CD4-positive, alpha-beta T cell (primary cell): ENCODE measurements around the gene ABCA10. TPM values are rescaled to one million over a fixed set of nuclear protein-coding genes. Genes with fewer than 3 reads are reported as not detected.

Experiments used
- ATAC-seq: fragments of 200-7000 bp; cut with Tn5 transposase; one replicate; pipeline ENCODE4 v1.10.0; 2022; ENCODE audit warnings: mild to moderate bottlenecking; ENCODE audit not compliant: poor library complexity
- CTCF ChIA-PET: fragments of 350-600 bp; sonication (Branson Sonifier 250); formaldehyde crosslinking; loops from one replicate; lab custom pipeline; 2021; ENCODE audit warnings: antibody characterized with exemption, inconsistent platforms; lab: Charles Lee
- POLR2A ChIA-PET: fragments of 350-600 bp; sonication (Branson Sonifier 250); formaldehyde crosslinking; loops from one replicate; lab custom pipeline; 2021; ENCODE audit warnings: antibody characterized with exemption, inconsistent platforms; lab: Charles Lee
- DNase-seq, 14 experiments: peaks; one replicate each; pipeline ENCODE4 v3.0.0-alpha.2; 2013 to 2020; ENCODE audit warnings: mixed read lengths in 2 of 14
- H3K27ac ChIP-seq, 2 donors: one replicate each; pipeline versions ENCODE4 v1.5.1 to v1.7.0; 2013; ENCODE audit warnings: low read length in 2 of 2, low read depth in 1 of 2, mild to moderate bottlenecking in 1 of 2
- H3K27me3 ChIP-seq, 2 experiments: 1 replicate in 1 of 2; 2 replicates in 1 of 2; pipeline versions ENCODE4 v1.6.1 to v1.7.0; 2013; ENCODE audit warnings: low read length in 2 of 2, control low read depth in 1 of 2, mild to moderate bottlenecking in 1 of 2, moderate library complexity in 1 of 2; ENCODE audit not compliant: insufficient read depth in 2 of 2, control insufficient read depth in 1 of 2
- H3K36me3 ChIP-seq: one replicate; pipeline ENCODE4 v1.6.1; 2013; ENCODE audit warnings: low read length, control low read depth; ENCODE audit not compliant: insufficient read depth
- H3K4me1 ChIP-seq: one replicate; pipeline ENCODE4 v1.6.1; 2013; ENCODE audit warnings: low read length, control low read depth; ENCODE audit not compliant: insufficient read depth
- H3K4me3 ChIP-seq: one replicate; pipeline ENCODE4 v1.5.1; 2013; ENCODE audit warnings: mild to moderate bottlenecking, low read length, moderate library complexity
- H3K9me3 ChIP-seq, 2 experiments: 1 replicate in 1 of 2; 2 replicates in 1 of 2; pipeline versions ENCODE4 v1.6.1 to v1.7.0; 2013; ENCODE audit warnings: low read length in 2 of 2, mild to moderate bottlenecking in 2 of 2, control low read depth in 1 of 2, moderate library complexity in 1 of 2; ENCODE audit not compliant: control insufficient read depth in 1 of 2, insufficient read depth in 1 of 2
- H3K27ac Mint-ChIP-seq: one replicate; pipeline ENCODE4 v1.8.0; 2020; ENCODE audit warnings: mixed read lengths
- H3K27me3 Mint-ChIP-seq: one replicate; pipeline ENCODE4 v1.8.0; 2021; ENCODE audit warnings: mixed read lengths
- H3K36me3 Mint-ChIP-seq: one replicate; pipeline ENCODE4 v1.8.0; 2021; ENCODE audit warnings: low read depth, mixed read lengths
- H3K4me1 Mint-ChIP-seq: one replicate; pipeline ENCODE4 v1.8.0; 2021; ENCODE audit warnings: low read depth, mixed read lengths
- H3K4me3 Mint-ChIP-seq: one replicate; pipeline ENCODE4 v1.8.0; 2020; ENCODE audit warnings: mild to moderate bottlenecking, mixed read lengths
- H3K9me3 Mint-ChIP-seq: one replicate; pipeline ENCODE4 v1.8.0; 2020; ENCODE audit warnings: mixed read lengths
- intact Hi-C, 2 experiments: fragments of 100-400 bp; cut with DNase I in 1 of 2; cut with micrococcal nuclease in 1 of 2; formaldehyde crosslinking; loops; one replicate each; pipeline versions ENCODE4 v1.15.1 to v1.9.0; 2023 to 2025; cut with DNase I, micrococcal nuclease
- total RNA-seq, 174 experiments: library from RNA in 2 of 174; stranded (reverse) in 2 of 174; gene quantifications; one replicate each; pipeline ENCODE4 v1.2.3 and lab custom pipeline; 2021 to 2026
- TF ChIP-seq, protein P1 (sequence below): fragments of 200-600 bp; IDR thresholded peaks from one replicate; pipeline ENCODE4 v1.8.0; 2022; ENCODE audit warnings: antibody characterized with exemption, mild to moderate bottlenecking

Gene ABCA10
- total RNA-seq, 2 experiments from 2014 or later = 0.77 to 1.5 TPM

GRCh38 chr17:69223809-69224208, 4.8 kb downstream of the ABCA10 start:
- H3K27ac ChIP-seq = no peak overlapping the region
- Mint-ChIP-seq H3K9me3 (no peaks in the 10 kb centered on the region), H3K27ac (no peak overlapping the region), H3K27me3 (no peaks in the 10 kb centered on the region), H3K4me1 (peaks cover 8% of the 10 kb centered on the region), H3K4me3 (no peak overlapping the region), H3K36me3 (peaks cover 7% of the 10 kb centered on the region)
- no peak for DNase-seq
- no peaks in the 10 kb centered on the region for H3K27me3 ChIP-seq
- intact Hi-C loops = no loop called here
- no peaks in the 10 kb centered on the region for H3K36me3 ChIP-seq
- no peak for ATAC-seq
- no peak overlapping the region for H3K4me3 ChIP-seq
- no peaks in the 10 kb centered on the region for H3K9me3 ChIP-seq
- ChIA-PET CTCF (no interaction called here), POLR2A (no interaction called here)
- H3K4me1 ChIP-seq = no peaks in the 10 kb centered on the region
- TF ChIP-seq, protein P1, sequence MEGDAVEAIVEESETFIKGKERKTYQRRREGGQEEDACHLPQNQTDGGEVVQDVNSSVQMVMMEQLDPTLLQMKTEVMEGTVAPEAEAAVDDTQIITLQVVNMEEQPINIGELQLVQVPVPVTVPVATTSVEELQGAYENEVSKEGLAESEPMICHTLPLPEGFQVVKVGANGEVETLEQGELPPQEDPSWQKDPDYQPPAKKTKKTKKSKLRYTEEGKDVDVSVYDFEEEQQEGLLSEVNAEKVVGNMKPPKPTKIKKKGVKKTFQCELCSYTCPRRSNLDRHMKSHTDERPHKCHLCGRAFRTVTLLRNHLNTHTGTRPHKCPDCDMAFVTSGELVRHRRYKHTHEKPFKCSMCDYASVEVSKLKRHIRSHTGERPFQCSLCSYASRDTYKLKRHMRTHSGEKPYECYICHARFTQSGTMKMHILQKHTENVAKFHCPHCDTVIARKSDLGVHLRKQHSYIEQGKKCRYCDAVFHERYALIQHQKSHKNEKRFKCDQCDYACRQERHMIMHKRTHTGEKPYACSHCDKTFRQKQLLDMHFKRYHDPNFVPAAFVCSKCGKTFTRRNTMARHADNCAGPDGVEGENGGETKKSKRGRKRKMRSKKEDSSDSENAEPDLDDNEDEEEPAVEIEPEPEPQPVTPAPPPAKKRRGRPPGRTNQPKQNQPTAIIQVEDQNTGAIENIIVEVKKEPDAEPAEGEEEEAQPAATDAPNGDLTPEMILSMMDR = no peak

- intact Hi-C loops = no loop called here
- TF ChIP-seq, protein P1 = no peak
- no peak overlapping the region for H3K27ac ChIP-seq
- H3K4me1 Mint-ChIP-seq = peaks cover 8% of the 10 kb centered on the region
- ChIA-PET CTCF (no interaction called here), POLR2A (no interaction called here)
- H3K4me1 ChIP-seq = no peaks in the 10 kb centered on the region
- no peaks in the 10 kb centered on the region for H3K9me3 Mint-ChIP-seq
- H3K27ac Mint-ChIP-seq = no peak overlapping the region
- DNase-seq (no peak), ATAC-seq (no peak)
- peaks cover 7% of the 10 kb centered on the region for H3K36me3 Mint-ChIP-seq
- no peaks in the 10 kb centered on the region for H3K27me3 ChIP-seq
- H3K4me3 Mint-ChIP-seq = no peak overlapping the region
- H3K27me3 Mint-ChIP-seq = no peaks in the 10 kb centered on the region
- no peaks in the 10 kb centered on the region for H3K36me3 ChIP-seq
- no peaks in the 10 kb centered on the region for H3K9me3 ChIP-seq
- no peak overlapping the region for H3K4me3 ChIP-seq
These were observed 5.8 kb downstream of the ABCA10 start for GRCh38 chr17:69222707-69223258.

DNA sequence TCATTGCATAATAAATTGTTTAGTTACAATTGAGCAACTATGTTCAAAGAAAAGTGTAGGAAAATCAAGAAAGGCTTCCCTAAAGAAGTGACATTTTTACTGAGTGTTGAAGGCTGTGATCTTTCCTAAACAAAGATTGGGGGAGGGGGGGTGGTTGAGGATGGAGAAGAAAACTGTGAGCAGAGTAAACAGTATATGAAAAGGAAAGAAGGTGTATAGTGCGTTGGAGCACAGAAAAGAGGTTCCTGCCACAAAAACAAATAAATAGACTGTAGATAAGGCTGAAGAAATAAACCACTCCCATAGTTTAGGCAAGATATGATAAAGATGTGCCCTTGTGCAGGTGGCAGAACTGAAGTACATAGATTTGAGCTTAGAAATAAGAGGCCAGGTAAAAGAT, 8.5 kb downstream of the ABCA10 start:
- Histone ChIP-seq H3K36me3 (no peaks in the 10 kb centered on the region), H3K4me3 (no peak overlapping the region), H3K27ac (no peak overlapping the region), H3K9me3 (no peaks in the 10 kb centered on the region), H3K27me3 (no peaks in the 10 kb centered on the region), H3K4me1 (no peaks in the 10 kb centered on the region)
- Mint-ChIP-seq H3K36me3 (peaks cover 7% of the 10 kb centered on the region), H3K4me3 (no peak overlapping the region), H3K27ac (no peak overlapping the region), H3K4me1 (peaks cover 8% of the 10 kb centered on the region), H3K9me3 (no peaks in the 10 kb centered on the region), H3K27me3 (no peaks in the 10 kb centered on the region)
- DNase-seq = no peak
- CTCF ChIA-PET = no interaction called here
- ATAC-seq = no peak
- TF ChIP-seq, protein P1 = no peak
- POLR2A ChIA-PET = no interaction called here
- intact Hi-C loops = no loop called here
